Stomach smooth muscle (tissue), 2 donors: ENCODE results near the gene BLOC1S5.
A peak's percentile ranks its signal among the peaks of the same experiment; 100 is the strongest.

ENCODE experiments used
- H3K27ac ChIP-seq: one replicate; pipeline ENCODE4 v1.7.0; 2013; ENCODE audit warnings: mild to moderate bottlenecking, low read length, inconsistent platforms
- H3K27me3 ChIP-seq, 2 donors: one replicate each; pipeline ENCODE4 v1.7.0; 2013; ENCODE audit warnings: low read length in 2 of 2; ENCODE audit not compliant: insufficient read depth in 2 of 2, control insufficient read depth in 1 of 2
- H3K36me3 ChIP-seq, 2 donors: one replicate each; pipeline ENCODE4 v1.7.0; 2013; ENCODE audit warnings: low read length in 2 of 2; ENCODE audit not compliant: control insufficient read depth in 2 of 2, insufficient read depth in 2 of 2
- H3K4me1 ChIP-seq: one replicate; pipeline ENCODE4 v1.7.0; 2013; ENCODE audit warnings: low read length; ENCODE audit not compliant: control insufficient read depth, insufficient read depth
- H3K4me3 ChIP-seq, 2 donors: one replicate each; pipeline ENCODE4 v1.7.0; 2013; ENCODE audit warnings: low read length in 2 of 2
- H3K9ac ChIP-seq, 2 donors: one replicate each; pipeline ENCODE4 v1.7.0; 2013; ENCODE audit warnings: low read length in 2 of 2, mild to moderate bottlenecking in 1 of 2
- H3K9me3 ChIP-seq, 2 donors: one replicate each; pipeline ENCODE4 v1.7.0; 2013; ENCODE audit warnings: low read length in 2 of 2; ENCODE audit not compliant: control insufficient read depth in 2 of 2
- donor health status: healthy.
- donor health status: Pancreatic carcinoma.

Gene BLOC1S5, protein sequence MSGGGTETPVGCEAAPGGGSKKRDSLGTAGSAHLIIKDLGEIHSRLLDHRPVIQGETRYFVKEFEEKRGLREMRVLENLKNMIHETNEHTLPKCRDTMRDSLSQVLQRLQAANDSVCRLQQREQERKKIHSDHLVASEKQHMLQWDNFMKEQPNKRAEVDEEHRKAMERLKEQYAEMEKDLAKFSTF

DNA sequence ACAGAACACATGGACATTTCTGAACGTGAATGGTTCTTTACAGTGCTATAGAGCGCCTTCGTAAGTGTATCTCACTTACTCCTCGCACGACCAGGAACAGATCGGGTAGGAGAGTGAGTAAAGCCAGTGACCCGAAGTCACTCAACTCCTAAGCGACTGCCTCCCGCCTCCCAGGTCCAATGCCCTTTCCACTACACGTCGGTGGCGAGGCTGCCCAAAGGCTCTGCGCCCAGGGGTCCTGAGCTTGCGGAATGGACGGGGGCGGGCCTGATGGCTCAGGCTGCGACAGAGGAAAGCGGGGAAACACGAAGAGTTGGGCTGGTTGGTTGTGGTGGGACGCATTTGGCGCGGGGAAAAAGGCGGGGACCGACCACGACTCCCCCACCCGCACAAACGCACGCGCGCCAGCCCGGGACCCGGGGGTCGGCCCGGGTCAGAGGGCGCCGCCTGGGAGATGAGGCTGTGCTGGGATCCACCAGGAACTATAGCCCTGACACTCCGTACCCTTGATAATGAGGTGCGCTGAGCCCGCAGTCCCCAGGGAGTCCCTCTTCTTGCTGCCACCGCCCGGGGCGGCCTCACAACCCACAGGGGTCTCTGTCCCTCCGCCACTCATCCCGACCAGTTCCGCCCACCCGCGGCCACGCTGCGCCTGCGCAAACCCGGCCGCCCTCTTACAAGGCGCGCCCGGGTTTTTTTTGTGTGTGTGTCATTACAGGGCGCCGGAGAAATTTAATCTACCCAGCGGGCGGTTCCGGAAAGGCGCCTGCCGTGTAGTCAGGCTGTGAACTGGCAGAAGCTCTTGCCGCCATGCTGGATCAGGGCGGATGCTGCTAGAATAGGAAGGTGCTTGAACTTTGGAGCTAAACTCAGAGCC is at the start of gene BLOC1S5:
TSS of gene BLOC1S5 (minus strand) at position 629 of the 877 bp plus-strand sequence. CDS start at position 616, 13 bp downstream.
- Histone ChIP-seq H3K27me3 (no peaks in the 10 kb centered on the region), H3K9ac (peak within 1 kb of the TSS; percentile 85 to 91), H3K36me3 (peaks cover 2 to 7% of the 10 kb centered on the region in 2 donors), H3K9me3 (no peaks in the 10 kb centered on the region), H3K27ac (peak within 1 kb of the TSS; percentile 84), H3K4me3 (peak within 1 kb of the TSS; percentile 86 to 90), H3K4me1 (peaks cover 5% of the 10 kb centered on the region)

DNA sequence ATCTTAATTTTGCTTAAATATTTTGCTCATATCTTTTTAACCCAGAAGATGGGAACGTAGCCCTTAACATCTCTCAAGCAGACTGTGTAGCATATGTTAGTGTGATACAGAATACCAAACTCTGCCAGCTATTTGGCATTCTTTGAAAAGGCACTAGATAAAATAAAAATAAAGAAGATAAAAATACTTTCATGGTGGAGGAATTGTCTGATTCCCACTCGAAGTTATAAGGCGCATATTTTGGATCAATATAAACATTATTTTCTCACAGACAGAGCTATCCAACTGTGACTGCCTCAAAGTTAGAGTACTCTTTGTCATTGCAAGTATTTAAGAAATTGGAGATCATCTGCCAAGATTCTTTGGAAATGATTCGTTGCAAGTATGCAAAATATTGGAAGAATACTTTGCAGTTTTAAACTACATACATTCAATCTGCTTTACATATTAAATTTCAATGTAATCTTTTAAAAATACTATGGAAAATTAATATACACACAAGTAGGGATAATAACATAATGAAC is 49.0 kb upstream of the BLOC1S5 start:
- Histone ChIP-seq H3K4me3 (no peak overlapping the region), H3K9me3 (peaks cover 0 to 8% of the 10 kb centered on the region in 2 donors), H3K27me3 (no peaks in the 10 kb centered on the region), H3K9ac (no peak overlapping the region), H3K36me3 (no peaks in the 10 kb centered on the region), H3K27ac (no peak overlapping the region), H3K4me1 (no peaks in the 10 kb centered on the region)

DNA sequence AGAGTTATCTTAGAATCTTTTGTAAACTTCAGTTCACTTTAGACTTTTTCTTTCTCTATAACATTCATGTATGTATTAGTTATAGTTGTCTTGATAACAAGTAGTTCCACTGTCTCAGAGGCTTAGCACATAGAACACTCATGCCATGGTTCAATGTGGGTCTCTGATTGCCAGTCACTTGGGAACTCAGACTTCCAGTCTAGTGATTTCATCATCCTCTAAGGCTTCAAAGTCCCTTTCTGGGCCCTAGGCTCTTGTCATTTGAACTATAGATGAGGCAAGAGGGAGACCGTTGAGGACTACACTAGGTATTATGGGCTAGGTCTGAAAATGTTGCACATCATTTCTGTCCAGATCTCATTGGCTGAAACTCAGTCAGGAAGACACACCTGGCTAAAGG is 46.5 kb upstream of the BLOC1S5 start:
- Histone ChIP-seq H3K9ac (no peak overlapping the region), H3K36me3 (no peaks in the 10 kb centered on the region), H3K27me3 (peaks cover 0 to 4% of the 10 kb centered on the region in 2 donors), H3K4me3 (no peak overlapping the region), H3K4me1 (no peaks in the 10 kb centered on the region), H3K9me3 (peaks cover 0 to 6% of the 10 kb centered on the region in 2 donors), H3K27ac (no peak overlapping the region)

DNA sequence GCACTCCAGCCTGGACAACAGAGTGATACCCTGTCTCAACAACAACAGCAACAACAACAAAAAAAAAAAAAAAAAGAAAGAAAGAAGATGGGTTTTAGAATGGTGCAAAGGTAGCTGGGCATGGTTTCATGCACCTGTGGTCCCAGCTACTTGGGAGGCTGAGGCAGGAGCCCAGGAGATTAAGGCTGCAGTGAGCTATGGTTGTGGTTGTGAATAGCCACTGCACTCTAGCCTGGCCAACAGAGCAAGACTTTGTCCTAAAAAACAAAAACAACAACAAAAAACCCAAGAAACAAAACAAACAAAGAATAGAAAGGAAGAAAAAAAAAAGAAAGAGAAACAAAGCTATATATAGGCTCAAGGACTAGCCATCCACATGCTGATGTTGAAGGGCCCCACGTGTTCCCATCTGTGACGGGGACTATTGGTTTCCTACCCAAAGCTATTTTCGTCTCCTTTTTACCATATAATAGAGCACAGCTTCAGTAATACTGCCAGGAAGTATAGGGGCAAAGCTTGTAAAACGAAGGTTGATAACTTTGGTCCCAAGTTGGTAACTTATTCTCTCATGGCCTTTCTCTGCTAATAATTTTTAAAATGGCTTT is 46.0 kb upstream of the BLOC1S5 start:
- H3K4me3 ChIP-seq: no peak overlapping the region
- no peaks in the 10 kb centered on the region for H3K4me1 ChIP-seq
- H3K9ac ChIP-seq: no peak overlapping the region
- peaks cover 0 to 1% of the 10 kb centered on the region in 2 donors for H3K9me3 ChIP-seq
- no peaks in the 10 kb centered on the region for H3K36me3 ChIP-seq
- H3K27ac ChIP-seq: no peak overlapping the region
- H3K27me3 ChIP-seq: peaks cover 0 to 4% of the 10 kb centered on the region in 2 donors

- Histone ChIP-seq H3K9me3 (no peaks in the 10 kb centered on the region), H3K4me1 (no peaks in the 10 kb centered on the region), H3K4me3 (no peak overlapping the region)
Observed at GRCh38 chr6:8108759-8109539, 44.8 kb upstream of the BLOC1S5 start.

DNA sequence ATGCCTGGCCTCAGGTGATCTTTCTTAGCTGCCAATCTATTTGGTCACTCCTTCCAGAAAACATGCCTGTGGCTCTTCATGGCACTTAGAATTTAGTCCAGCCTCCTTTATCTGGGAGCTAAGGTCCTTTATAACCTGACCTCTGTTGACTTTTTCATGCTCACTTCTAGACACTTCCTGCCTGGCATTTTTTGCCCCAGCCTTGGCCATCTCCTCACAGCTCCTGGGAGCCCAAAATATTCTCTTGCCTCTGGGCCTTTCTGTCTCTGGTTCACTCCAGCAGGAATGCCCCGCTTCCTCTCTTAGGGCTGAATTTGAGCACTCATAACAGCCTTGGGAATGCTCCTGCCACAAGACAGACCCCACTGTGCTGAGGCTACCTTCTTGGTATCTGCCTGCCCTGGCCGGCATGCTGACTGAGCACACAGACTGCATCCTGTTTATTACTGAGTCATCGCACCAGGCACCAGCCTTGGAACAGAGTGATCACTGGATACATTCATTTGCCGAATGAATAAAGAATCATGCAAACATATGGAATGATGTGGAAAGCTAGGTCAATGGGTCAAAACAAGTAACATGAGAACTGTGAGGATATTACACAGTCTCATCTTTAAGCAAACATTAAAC is 44.0 kb upstream of the BLOC1S5 start:
- H3K9ac ChIP-seq: no peak overlapping the region
- no peaks in the 10 kb centered on the region for H3K36me3 ChIP-seq
- no peak overlapping the region for H3K4me3 ChIP-seq
- no peak overlapping the region for H3K27ac ChIP-seq
- H3K4me1 ChIP-seq: no peaks in the 10 kb centered on the region
- no peaks in the 10 kb centered on the region for H3K9me3 ChIP-seq
- H3K27me3 ChIP-seq: peaks cover 0 to 4% of the 10 kb centered on the region in 2 donors

More at GRCh38 chr6:8108759-8109539, 44.8 kb upstream of the BLOC1S5 start:
- peaks cover 0 to 4% of the 10 kb centered on the region in 2 donors for H3K27me3 ChIP-seq
- H3K27ac ChIP-seq: no peak overlapping the region
- no peaks in the 10 kb centered on the region for H3K36me3 ChIP-seq
- H3K9ac ChIP-seq: no peak overlapping the region

DNA sequence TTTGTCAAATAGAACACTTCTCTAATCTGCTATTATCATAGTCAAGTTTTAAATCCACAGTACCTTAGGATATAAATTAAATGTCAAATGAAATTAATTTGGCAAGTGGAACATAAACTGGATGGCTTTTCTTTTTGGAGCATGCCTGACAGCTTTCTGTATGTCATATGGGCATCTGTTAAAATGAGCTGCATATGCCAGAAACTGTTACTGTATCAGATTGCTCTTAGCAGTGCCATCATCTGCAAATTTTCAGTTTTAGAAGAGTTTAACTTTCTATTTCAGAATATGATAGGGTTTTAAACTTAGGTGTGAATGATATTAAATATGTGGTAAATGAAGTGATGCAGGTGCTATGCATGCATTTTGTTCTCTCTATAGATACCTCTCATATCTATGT is 41.6 kb upstream of the BLOC1S5 start:
- Histone ChIP-seq H3K27ac (no peak overlapping the region), H3K9me3 (no peaks in the 10 kb centered on the region), H3K4me3 (no peak overlapping the region), H3K4me1 (peaks cover 5% of the 10 kb centered on the region), H3K36me3 (no peaks in the 10 kb centered on the region), H3K27me3 (peaks cover 0 to 4% of the 10 kb centered on the region in 2 donors), H3K9ac (no peak overlapping the region)

DNA sequence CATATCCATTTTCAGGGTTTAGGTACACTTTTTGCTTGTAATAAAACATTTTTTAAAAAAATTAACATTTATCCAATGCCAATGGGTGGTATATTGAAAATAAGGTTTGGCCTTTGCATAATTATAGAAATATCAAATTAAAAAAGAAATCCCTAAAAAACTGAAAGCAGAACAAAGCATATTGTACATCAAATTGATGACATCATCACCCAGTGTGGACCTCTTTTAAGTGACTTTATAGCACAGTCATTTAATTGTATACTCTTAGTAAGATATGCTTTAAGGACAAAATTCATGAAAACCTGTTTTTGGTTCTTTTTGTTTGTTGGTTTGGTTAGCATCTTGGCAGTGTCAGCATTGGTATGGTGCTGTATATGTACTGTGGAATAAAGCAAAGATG is 39.5 kb upstream of the BLOC1S5 start:
- Histone ChIP-seq H3K4me3 (no peak overlapping the region), H3K27me3 (peaks cover 0 to 4% of the 10 kb centered on the region in 2 donors), H3K9me3 (no peaks in the 10 kb centered on the region), H3K4me1 (peaks cover 5% of the 10 kb centered on the region), H3K36me3 (no peaks in the 10 kb centered on the region), H3K9ac (no peak overlapping the region), H3K27ac (no peak overlapping the region)

- peaks cover 0 to 4% of the 10 kb centered on the region in 2 donors for H3K27me3 ChIP-seq
- peak within 1 kb of the TSS; percentile 75 to 81 for H3K9ac ChIP-seq
- peak within 1 kb of the TSS; percentile 89 to 94 for H3K4me3 ChIP-seq
- no peak within 1 kb of the TSS for H3K27ac ChIP-seq
- no peaks in the 10 kb centered on the region for H3K9me3 ChIP-seq
- H3K36me3 ChIP-seq: no peaks in the 10 kb centered on the region
- peaks cover 5% of the 10 kb centered on the region for H3K4me1 ChIP-seq
Observed at GRCh38 chr6:8102122-8102958, 38.2 kb upstream of the BLOC1S5 start, which contains the start of gene EEF1E1. TSS of gene EEF1E1 (minus strand) at chr6:8102548. CDS start at chr6:8102521, 27 bp downstream.
